ENCODE measurements around the gene NDUFAF8.

Gene NDUFAF8

DNA sequence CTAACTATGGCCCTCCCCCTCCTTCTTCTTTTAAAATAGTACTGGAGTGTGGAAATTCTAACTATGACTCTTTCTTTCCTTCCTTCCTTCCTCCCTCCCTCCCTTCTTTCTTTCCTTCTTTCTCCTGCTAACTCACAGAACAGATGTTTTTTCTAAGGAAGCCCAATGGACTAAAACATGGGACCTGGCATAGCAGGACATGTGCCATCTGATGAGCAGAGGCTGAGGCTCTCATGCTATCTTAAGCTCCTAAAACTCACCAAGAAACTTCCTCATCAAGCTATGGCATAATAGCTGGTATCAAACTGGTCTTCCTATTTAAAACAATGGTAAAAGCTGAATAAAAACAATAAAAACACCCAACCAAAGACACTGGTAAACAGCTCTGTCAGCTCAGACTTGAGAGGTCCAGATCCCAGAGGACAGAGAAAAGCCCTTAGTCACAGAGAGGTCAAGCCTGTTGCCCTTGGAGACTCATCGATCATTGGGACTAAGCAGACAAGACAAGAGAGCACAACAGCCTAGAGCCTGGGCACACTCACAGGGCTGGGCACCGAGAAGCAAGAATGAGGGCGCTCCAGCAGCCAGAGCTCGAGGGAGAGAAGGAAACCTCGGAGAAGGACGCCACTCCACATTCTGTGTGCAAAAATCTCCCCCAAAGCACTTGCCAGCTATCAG is 28.4 kb downstream of the NDUFAF8 start:
- H3K36me3 ChIP-seq (ENCODE audit: insufficient read depth, low read length), result peaks cover 5% of the 10 kb centered on the region
- H3K9ac ChIP-seq (ENCODE audit: low read depth, low read length), result no peak overlapping the region
- H3K9me3 ChIP-seq (ENCODE audit: control insufficient read depth, insufficient read depth, low read length), result no peaks in the 10 kb centered on the region
- no peaks in the 10 kb centered on the region for H3K4me1 ChIP-seq (ENCODE audit: insufficient read depth, low read length)

DNA sequence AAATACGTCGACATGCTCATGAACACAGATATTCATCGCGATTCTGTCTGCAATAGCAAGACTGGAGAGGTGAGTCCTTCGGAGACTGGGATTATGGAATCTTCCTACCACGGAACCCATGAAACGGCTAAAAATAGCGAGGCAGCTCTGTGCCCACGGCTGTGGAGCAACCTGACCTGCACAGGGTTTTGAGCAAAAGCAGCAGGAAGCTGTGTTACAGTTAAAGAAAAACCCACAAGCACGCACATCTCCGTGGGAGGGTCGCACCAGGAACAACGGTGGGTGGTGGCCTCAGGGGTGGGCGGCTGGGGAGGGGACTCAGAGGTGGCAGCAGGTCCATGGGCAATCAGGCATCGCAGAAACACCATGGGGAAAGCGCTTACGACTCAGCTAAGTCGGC is 31.2 kb downstream of the NDUFAF8 start:
- Histone ChIP-seq H3K9ac (ENCODE audit: low read depth, low read length) (no peak overlapping the region), H3K36me3 (ENCODE audit: insufficient read depth, low read length) (peaks cover 5% of the 10 kb centered on the region), H3K9me3 (ENCODE audit: control insufficient read depth, insufficient read depth, low read length) (no peaks in the 10 kb centered on the region), H3K4me1 (ENCODE audit: insufficient read depth, low read length) (no peaks in the 10 kb centered on the region)

DNA sequence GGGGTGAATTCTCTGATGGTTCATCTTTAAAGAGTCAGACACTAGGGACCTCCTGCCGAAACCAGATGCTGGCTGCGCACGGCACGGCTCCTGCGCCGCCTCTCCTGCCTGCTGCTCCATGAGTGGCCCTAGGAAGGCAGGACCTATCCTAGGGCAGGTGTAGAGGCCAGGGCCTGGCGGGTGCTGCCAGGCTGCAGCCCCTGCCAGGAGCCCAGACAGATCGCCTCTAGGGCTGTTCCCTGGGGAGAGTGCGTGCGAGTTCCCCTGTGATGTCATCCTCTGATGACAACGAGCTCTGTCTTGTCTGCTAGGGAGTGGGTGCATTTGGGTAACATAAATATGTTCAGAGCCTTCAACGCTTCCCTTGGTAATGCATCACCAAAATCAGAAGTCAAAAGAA is 32.1 kb downstream of the NDUFAF8 start:
- H3K9ac ChIP-seq (ENCODE audit: low read depth, low read length), result no peak overlapping the region
- H3K36me3 ChIP-seq (ENCODE audit: insufficient read depth, low read length), result peaks cover 8% of the 10 kb centered on the region
- H3K4me1 ChIP-seq (ENCODE audit: insufficient read depth, low read length), result no peaks in the 10 kb centered on the region
- H3K9me3 ChIP-seq (ENCODE audit: control insufficient read depth, insufficient read depth, low read length), result no peaks in the 10 kb centered on the region

DNA sequence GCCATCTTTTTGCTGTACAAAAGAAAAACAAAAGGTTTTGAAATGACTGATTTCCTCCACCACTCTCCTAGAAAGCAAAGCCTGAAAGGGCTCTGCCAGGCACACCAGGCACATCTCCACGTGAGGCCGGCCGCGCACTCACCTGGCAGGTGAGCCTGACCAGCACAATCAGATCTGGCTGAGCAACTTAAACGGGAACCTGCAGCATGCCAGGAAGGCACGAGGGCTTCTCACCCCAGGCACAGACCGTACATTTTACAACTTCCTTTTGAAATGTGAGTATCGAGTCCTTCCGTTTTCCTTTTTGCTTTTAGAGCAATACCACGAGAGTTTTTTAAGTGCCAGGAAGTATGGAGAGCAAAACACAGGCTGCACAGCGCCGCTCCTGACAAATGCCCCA is 33.5 kb downstream of the NDUFAF8 start:
- no peaks in the 10 kb centered on the region for H3K4me1 ChIP-seq (ENCODE audit: insufficient read depth, low read length)
- no peaks in the 10 kb centered on the region for H3K9me3 ChIP-seq (ENCODE audit: control insufficient read depth, insufficient read depth, low read length)
- no peak overlapping the region for H3K9ac ChIP-seq (ENCODE audit: low read depth, low read length)
- peaks cover 8% of the 10 kb centered on the region for H3K36me3 ChIP-seq (ENCODE audit: insufficient read depth, low read length)

DNA sequence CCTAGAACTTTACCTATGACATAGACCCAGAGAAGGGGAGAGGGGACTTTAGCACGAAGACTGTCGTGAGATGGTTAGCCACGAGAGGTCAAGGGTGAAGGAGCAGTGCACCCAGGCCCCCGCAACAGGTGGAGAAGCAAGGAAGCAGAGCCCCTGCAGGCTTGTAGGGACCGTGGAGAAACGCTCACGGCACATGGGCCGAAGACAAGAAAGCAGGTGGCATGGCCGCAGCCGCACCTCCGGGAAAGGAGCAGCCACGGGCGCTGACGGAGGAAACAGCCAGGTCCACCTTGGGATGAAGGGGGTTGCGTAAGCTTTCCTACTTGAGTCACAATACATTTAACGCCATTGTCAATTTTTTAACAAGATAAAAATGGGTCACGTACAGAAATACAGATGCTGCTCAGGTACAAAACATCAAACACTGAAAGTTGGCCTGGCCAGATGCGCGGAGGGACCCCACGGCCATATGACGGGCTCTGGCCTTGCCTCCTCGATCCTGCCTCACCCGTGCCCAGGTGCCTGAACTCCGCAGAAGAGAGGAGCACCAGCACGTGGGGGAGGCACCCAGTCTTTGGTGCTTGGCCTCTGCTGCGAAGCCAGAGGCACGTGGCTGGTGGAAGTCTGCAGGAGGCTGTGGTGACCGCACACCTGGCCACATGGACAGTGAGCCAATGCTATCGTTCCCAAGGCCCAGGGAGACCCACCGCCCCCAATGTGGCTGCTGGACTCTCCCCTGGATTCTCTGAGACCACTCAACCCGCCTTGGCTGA is 34.8 kb downstream of the NDUFAF8 start:
- peaks cover 8% of the 10 kb centered on the region for H3K36me3 ChIP-seq (ENCODE audit: insufficient read depth, low read length)
- H3K9ac ChIP-seq (ENCODE audit: low read depth, low read length), result no peak overlapping the region
- H3K9me3 ChIP-seq (ENCODE audit: control insufficient read depth, insufficient read depth, low read length), result no peaks in the 10 kb centered on the region
- no peaks in the 10 kb centered on the region for H3K4me1 ChIP-seq (ENCODE audit: insufficient read depth, low read length)

DNA sequence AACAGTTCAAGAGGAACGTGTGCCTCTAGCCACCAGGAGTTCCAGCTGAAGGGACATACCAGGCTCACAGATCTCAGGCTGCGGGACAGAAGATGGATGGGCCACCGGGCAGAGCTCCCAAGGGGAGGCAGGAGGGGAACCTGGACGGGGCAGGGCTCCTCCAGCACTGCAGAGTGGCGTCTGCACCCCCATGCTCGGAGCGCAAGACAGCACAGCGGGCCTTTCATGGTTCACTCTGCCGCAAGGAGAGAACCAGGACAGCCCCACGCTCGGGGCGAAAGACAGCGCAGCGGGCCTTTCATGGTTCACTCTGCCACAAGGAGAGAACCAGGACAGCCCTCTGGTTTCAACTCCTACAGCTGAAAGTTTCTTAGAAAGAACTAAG is 35.3 kb downstream of the NDUFAF8 start:
- H3K4me1 ChIP-seq (ENCODE audit: insufficient read depth, low read length), result no peaks in the 10 kb centered on the region
- H3K9me3 ChIP-seq (ENCODE audit: control insufficient read depth, insufficient read depth, low read length), result no peaks in the 10 kb centered on the region
- H3K36me3 ChIP-seq (ENCODE audit: insufficient read depth, low read length), result peaks cover 8% of the 10 kb centered on the region
- H3K9ac ChIP-seq (ENCODE audit: low read depth, low read length), result no peak overlapping the region

DNA sequence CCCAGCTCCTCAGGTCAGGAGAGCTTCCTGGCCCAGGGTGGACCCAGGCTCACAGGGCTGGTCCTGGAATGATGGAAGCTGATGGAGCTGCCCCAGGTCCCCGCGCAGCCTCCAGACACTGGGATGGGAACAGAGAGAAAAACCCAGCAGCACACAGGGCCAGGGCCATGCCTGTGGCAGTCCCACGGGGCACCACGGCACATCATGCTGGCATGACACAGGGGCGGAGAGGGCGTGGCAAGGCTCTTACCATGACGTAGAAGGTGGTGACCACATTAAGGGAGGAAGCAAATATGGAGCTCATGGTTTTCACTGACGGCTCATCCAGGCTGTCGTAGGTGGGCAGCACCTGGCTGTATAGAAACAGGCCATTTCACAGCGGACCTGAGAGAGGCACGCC is 37.7 kb downstream of the NDUFAF8 start:
- Histone ChIP-seq H3K9ac (ENCODE audit: low read depth, low read length) (no peak overlapping the region), H3K9me3 (ENCODE audit: control insufficient read depth, insufficient read depth, low read length) (no peaks in the 10 kb centered on the region), H3K36me3 (ENCODE audit: insufficient read depth, low read length) (peaks cover 8% of the 10 kb centered on the region), H3K4me1 (ENCODE audit: insufficient read depth, low read length) (no peaks in the 10 kb centered on the region)

DNA sequence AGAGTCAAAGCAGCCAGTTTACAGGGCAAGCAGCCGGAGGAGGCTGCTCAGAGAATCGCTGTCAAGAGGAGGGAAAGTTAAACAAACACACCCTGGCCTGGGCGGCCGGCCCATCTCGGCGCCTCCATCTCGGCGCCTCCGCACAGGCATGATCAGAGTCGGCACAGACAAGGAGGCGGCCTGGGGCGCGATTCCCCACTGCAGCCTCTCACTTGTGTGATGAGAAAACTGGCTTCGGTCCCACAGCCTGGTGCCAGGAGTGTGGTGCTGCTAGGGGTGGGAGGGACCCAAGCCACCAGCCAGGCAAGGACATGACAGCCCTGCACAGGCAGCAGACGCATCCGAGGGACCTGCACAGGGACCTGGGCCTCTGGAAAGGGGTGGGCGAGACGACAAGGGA is 38.3 kb downstream of the NDUFAF8 start:
- Histone ChIP-seq H3K9ac (ENCODE audit: low read depth, low read length) (no peak overlapping the region), H3K36me3 (ENCODE audit: insufficient read depth, low read length) (peaks cover 8% of the 10 kb centered on the region), H3K9me3 (ENCODE audit: control insufficient read depth, insufficient read depth, low read length) (no peaks in the 10 kb centered on the region), H3K4me1 (ENCODE audit: insufficient read depth, low read length) (no peaks in the 10 kb centered on the region)

DNA sequence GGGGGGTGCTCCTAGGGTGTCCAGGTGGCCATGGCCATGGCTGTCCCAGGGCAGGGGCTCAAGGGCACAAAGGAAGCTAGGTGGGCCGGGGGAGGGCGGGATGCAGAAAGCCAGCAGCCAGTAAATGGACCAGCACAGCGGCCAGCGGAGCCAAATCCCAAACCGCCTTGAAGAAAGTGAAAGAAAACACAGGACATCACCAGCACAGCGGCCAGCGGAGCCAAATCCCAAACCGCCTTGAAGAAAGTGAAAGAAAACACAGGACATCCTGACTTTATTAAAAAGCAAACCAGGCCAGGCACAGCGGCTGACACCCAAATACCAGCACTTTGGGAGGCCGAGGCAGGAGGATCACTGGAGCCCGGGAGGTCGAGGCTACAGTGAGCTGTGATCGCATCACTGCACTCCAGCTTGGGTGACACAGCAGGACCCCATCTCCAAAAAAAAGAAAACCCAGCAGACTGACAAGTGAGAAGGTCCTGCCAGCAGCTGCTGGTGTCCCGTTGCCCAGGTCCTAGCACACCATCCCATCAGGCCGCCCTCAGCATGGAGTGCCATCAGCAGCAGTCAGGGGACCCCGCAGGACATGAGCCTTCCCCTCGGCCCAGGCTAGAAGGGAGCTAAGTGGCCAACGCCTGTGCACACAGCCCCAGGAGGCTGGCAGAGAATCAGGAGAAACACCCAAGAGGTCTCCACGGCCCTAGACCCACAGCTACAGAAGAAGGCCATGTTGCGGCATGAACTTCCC is 39.0 kb downstream of the NDUFAF8 start:
- peaks cover 8% of the 10 kb centered on the region for H3K36me3 ChIP-seq (ENCODE audit: insufficient read depth, low read length)
- no peaks in the 10 kb centered on the region for H3K9me3 ChIP-seq (ENCODE audit: control insufficient read depth, insufficient read depth, low read length)
- H3K4me1 ChIP-seq (ENCODE audit: insufficient read depth, low read length), result no peaks in the 10 kb centered on the region
- H3K9ac ChIP-seq (ENCODE audit: low read depth, low read length), result no peak overlapping the region

DNA sequence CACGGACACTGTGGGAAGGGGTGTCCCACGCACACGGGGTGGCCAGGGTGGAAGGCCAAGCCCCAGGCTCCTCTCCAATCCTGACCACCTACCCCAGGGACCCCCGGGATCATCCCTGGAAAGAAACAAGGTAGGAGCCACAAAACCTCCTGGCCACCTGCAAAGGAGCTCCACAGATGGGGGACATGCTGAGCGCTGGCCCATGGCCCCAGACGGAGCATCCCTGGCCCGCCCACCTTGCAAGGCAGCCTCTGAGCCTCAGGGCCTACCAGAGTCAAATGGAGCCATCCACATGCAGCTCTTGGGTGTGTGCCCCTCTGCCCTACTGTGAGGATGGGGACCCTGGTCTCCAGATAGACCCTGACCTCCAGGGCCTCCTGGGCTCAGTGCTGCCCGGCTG is 39.7 kb downstream of the NDUFAF8 start:
- Histone ChIP-seq H3K9me3 (ENCODE audit: control insufficient read depth, insufficient read depth, low read length) (no peaks in the 10 kb centered on the region), H3K9ac (ENCODE audit: low read depth, low read length) (no peak overlapping the region), H3K36me3 (ENCODE audit: insufficient read depth, low read length) (peaks cover 8% of the 10 kb centered on the region; the same call in 1 of the 2 replicates), H3K4me1 (ENCODE audit: insufficient read depth, low read length) (no peaks in the 10 kb centered on the region)

DNA sequence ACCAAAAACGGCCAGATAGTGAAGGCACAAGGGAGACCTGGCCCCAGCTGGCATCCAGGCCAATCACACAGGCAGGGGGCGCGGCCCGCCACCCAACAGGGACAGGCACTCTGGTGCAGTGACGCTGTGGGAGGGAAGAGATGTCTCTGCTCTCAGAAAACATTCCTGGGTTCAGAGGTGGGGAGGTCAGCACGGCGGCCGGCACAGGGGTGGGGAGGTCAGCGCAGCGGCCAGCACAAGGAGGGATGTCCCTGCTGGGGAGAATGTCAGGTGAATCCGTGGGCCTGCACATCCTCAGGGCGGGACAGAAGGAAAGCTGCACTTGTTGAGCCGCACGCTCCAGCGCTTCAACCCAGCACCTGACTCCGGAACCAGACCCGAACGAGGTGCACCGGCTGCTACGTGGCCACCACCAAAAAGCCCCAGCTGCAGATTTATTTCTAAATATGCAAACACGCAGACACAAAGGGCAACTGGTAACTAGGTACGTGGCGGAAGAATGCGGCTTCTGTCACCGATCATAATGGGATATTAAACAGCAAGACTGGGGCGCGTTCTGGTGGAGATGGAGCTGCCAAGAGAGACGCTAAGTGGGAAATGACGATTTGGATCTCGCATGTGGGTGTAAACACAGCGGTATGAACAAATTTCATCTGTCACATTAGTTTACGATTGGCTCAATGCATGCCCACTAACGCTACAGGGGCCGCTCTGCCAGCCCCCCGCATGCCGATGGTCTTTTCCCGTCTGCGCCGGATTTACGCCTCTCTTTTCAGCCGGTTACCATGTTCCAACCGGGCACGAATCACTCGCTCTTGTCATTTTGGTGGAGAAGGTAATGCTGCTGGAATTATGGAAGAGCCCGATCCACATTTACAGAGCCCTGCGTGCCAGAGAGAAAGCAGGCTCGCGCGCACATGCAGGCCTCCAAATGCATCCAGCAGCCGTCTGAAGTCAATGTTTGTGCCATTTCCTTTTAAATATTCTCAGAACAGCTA is 40.5 kb downstream of the NDUFAF8 start:
- Histone ChIP-seq H3K4me1 (ENCODE audit: insufficient read depth, low read length) (no peaks in the 10 kb centered on the region), H3K9ac (ENCODE audit: low read depth, low read length) (no peak overlapping the region), H3K36me3 (ENCODE audit: insufficient read depth, low read length) (peaks cover 8% of the 10 kb centered on the region; the same call in 1 of the 2 replicates), H3K9me3 (ENCODE audit: control insufficient read depth, insufficient read depth, low read length) (no peaks in the 10 kb centered on the region)

DNA sequence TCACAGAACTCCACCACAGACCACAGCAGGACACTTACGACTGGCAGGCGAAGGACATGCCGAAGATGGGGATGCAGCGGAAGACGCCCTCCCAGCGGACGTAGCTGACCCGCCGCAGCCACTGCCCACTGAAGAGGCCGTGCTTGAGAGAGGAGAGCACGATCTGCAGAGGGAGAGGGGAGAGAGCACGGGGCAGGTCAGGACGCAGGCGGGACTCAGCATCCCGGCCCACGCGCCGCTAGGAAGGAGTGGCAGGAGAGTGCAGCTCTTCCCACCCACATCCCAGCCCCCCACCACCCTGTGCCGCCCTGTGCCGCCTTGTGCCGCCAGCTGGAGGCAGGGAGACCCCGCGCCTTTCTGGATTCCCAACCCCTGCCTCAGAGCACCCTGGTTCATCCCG is 41.5 kb downstream of the NDUFAF8 start:
- Histone ChIP-seq H3K9me3 (ENCODE audit: control insufficient read depth, insufficient read depth, low read length) (no peaks in the 10 kb centered on the region), H3K36me3 (ENCODE audit: insufficient read depth, low read length) (peaks cover 3% of the 10 kb centered on the region; the same call in 1 of the 2 replicates), H3K9ac (ENCODE audit: low read depth, low read length) (no peak overlapping the region), H3K4me1 (ENCODE audit: insufficient read depth, low read length) (no peaks in the 10 kb centered on the region)

DNA sequence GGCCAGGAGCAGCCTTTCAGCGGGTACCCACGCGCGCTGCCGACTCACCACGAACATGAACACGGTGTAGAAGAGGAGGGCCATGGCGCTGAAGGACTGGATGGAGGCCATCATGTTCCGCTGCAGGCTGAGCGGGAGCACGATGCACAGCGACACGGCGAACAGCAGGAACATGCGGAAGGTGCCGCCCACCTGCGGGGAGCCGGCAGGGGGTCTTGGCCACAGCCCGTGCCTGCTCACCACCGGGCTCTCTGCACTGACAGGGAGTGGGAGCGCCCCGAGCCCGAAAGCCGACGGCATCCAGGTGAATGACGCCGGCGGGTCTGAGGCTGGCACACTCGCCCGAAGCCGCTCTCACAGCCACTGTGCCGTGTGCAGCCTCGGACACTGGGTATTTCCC is 43.0 kb downstream of the NDUFAF8 start:
- Histone ChIP-seq H3K9me3 (ENCODE audit: control insufficient read depth, insufficient read depth, low read length) (no peaks in the 10 kb centered on the region), H3K36me3 (ENCODE audit: insufficient read depth, low read length) (no peaks in the 10 kb centered on the region; the same call in 1 of the 2 replicates), H3K4me1 (ENCODE audit: insufficient read depth, low read length) (no peaks in the 10 kb centered on the region), H3K9ac (ENCODE audit: low read depth, low read length) (no peak overlapping the region)

DNA sequence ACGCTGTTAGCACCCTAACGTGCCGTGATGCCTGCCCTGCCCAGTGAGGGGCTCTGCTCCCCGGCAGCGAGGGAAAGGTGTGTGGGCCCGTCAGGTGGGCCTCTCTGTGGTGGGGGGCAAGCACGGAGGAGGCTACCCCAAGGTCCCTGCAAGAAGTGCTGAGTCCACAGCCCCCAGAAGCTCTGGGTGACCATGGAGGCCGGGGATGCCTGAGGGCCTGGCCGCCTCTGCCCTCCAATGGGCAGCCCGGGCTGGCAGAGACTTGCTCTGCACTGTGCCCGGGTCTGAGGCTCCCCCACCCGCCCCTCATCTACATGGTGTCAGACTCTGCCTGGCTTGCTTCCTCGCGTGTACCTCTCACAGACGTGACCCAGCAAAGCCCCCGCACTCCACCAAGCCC is 43.8 kb downstream of the NDUFAF8 start:
- H3K36me3 ChIP-seq (ENCODE audit: insufficient read depth, low read length), result peaks cover 3% of the 10 kb centered on the region; the same call in 1 of the 2 replicates
- no peak overlapping the region for H3K9ac ChIP-seq (ENCODE audit: low read depth, low read length)
- no peaks in the 10 kb centered on the region for H3K9me3 ChIP-seq (ENCODE audit: control insufficient read depth, insufficient read depth, low read length)
- H3K4me1 ChIP-seq (ENCODE audit: insufficient read depth, low read length), result no peaks in the 10 kb centered on the region
